GM19455 (cell line): Measurements from ENCODE around the gene TLR4.

Experiments
- ATAC-seq: cut with Tn5 transposase; IDR thresholded peaks from one replicate; pipeline ENCODE4 v1.9.1; 2021; ENCODE audit not compliant: unreplicated experiment

The TLR4 gene

DNA sequence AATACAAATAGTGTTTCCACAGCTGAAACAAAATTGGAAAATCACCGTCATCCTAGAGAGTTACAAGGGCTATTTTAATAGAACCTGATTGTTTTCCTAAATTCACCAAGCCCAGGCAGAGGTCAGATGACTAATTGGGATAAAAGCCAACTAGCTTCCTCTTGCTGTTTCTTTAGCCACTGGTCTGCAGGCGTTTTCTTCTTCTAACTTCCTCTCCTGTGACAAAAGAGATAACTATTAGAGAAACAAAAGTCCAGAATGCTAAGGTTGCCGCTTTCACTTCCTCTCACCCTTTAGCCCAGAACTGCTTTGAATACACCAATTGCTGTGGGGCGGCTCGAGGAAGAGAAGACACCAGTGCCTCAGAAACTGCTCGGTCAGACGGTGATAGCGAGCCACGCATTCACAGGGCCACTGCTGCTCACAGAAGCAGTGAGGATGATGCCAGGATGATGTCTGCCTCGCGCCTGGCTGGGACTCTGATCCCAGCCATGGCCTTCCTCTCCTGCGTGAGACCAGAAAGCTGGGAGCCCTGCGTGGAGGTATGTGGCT lies at the start of gene TLR4:
Gene TLR4 (plus strand): TSS at position 380 of the 552 bp plus-strand sequence. CDS start 70 bp downstream, at position 450.
- ATAC-seq: peak; percentile 99

DNA sequence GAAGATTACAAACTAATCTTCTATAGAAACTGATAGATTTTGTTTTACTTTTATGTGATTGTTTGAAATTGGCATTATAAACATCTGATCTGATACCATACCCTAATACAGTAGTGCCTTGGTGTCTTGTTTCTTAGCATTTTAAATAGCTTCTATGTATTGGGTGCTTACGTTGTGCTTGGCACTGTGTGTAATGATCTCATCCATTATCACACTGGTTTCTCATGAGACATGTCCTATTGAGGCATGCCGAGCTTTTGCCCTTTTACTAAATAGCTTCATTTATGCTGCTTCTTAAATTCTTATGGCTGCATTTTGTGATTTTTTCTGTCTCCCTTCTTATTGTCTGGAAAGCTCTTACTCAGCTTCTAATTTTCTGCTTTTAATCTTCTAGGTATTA lies 48.2 kb upstream of the TLR4 start:
- ATAC-seq: no peak

DNA sequence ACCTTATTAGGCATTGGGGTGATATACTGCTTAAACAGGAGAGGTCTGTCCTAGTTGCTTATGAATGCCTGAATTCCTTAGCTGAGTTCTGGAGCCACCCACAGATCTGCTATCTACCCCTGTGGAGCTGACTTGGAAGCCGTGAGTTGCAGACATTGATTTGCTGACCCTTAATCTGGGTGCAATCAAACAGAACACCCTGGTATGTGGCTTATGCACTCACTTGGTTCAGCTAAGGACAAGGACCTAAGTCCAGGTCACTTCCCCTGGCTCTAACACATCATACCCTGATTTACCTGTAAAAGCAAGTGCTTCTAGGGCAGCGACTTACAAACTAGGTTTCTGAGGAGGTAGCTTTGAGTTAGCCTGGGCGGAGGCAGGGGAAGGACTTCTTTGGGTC lies 41.6 kb upstream of the TLR4 start:
- ATAC-seq: no peak

DNA sequence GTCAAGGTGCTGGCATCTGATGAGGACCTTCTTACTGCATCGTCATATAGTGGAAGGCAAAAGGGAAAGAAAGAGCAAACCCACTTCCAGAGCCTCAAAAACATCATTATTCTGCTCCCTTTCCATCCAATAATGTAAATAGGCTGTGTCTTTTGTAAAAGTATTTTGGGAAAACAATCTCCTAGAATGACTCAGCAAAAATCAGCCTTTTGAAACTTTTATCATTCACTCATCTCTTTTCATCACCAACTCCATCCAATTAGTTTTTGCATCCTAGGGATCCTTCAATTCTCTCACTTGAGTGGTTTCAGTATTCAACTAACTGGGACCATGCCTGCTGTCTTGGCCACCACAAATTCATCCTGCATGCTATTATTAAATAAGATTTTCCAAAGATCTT lies 39.8 kb upstream of the TLR4 start:
- no peak for ATAC-seq

DNA sequence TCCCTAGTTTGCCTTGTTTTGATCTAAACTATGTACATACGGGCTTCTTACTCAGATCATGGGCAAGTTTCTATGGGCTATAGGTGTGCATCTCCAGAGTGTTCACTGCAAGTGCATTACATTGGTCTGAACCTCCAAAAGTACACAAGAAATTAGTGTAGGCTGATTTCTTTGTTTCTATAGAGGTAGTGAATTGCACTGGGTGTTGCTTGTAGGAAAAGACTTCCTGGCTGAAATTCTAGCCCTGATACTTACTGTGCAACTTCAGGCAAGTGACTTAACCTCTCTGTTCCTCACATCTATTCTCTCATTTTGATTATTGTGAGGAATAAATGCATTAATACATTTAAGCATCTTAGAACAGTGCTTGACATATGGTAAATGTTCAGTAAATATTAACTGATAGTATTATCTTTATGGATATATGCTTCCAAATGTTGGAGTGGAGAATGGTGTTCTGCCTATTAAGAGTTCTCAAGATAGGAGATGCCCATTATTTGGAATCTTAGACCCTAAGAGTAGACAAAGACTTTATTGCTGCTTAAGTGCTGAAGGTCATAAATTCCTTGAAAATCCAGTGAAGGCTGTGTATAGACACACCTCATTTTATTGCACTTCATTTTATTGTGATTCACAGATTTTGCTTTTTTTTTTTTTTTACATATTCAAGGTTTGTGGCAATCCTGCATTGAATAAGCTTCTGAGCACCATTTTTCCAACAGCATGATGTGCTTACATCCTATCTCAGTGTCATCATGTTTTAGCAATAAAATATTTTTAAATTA lies 38.4 kb upstream of the TLR4 start:
- ATAC-seq: no peak

DNA sequence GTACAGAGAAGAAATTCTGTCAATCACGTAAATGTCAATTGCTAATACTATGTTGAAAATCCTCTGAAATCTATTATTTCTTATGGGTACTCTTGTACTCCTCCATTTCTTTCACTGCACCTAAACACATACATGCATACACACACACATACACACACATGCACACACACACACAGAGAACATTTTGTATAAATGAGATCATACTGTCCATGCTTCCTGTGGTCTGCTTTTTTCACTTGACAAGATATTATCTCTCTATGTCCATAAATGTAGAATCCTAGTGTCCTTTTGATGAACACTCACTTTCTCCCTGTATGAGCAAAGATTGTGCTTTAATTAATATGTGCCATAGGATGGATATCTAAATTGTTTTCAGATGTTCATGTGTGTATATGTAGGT lies 32.7 kb upstream of the TLR4 start:
- no peak for ATAC-seq

DNA sequence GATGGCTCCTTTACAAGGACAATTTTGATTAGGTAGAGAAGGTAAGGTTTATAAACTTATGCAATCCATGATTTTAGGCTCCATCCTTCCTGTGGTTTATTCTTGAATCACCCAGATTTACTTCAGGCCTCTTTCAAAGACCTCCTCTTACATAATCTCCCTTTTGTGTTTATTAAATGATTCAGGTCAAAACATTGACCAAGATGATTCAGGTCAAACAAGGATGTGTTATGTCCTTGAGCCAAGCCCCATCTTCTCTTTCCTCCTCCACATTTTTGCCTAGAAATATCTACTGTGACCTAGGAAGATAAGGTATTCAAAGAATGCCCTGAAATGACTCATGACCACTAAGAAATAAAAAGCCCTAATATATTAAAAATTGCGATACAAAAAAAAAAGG lies 31.8 kb upstream of the TLR4 start:
- no peak for ATAC-seq

DNA sequence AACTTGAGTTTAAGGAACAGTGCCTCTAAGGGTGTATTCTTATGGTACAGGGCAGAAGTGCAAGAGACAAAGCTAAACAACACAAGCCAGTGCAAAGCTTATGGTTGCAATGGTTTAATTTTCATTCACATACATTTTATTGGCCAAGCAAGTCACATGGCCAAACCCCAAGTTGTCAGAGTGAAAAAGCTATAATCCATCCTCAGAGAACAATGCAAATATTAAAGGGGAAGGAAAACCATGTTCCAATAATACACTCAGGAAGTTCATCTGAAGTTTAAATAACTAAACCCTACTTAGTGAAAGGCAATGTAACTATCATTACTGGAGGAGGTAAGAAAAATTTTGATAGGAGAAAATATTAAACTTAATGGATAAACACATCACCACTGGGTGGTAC lies 26.6 kb upstream of the TLR4 start:
- ATAC-seq: no peak

DNA sequence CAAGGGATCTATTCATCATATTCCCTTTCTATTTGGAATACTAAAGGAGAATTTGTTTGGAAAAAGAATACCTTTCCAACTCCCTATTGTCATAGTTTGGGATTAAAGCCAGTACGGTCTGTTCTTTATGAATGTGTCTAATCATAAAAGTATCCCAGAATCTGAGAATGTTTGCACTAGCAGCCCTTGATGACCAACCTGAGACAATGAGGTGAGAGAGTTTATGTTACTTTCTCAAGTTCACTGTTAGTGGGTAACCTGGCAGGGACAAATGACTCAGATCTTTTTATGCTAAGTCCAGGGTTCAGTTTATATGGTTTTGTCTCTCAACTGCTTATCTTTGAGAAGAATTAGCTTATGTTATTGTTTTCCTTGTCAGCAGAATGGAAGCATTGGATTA lies 25.3 kb upstream of the TLR4 start:
- ATAC-seq: no peak

DNA sequence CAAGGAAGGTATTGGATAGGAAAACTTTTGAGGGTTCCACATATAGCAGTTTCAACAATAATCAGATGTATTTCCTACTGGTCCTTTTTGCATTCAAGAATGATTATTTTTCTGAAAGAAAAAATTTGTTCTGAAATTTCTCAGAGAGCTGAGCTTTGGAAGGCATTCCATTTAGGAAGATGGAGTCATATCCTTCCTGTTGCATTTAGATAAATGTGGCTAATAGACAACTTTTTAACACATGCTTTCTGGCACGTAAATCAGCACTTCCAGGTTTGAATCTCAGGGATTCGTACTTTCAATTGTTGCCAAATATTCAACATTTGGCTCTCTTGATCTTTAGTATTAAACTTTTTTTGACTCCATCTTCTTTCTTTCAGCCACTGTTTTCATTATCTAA lies 24.8 kb upstream of the TLR4 start:
- ATAC-seq: no peak

DNA sequence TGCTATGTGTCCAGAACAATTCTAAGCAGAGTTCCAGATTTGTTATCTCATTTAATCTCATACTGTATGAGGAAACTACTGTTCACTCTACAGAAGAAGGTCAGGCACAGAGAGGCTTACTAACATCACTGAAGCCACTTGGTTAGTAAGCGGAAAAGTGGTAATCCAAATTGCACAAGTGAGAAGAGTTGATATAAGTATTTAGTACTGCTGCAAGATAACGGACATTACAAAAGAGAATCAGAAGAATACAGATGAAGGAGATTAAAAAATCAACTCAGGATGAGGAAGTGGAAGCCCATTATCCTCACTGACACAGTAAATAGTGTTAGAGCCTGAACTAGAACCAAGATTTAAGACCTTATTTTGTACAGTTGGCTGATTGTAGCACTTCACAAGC lies 22.3 kb upstream of the TLR4 start:
- ATAC-seq: no peak

DNA sequence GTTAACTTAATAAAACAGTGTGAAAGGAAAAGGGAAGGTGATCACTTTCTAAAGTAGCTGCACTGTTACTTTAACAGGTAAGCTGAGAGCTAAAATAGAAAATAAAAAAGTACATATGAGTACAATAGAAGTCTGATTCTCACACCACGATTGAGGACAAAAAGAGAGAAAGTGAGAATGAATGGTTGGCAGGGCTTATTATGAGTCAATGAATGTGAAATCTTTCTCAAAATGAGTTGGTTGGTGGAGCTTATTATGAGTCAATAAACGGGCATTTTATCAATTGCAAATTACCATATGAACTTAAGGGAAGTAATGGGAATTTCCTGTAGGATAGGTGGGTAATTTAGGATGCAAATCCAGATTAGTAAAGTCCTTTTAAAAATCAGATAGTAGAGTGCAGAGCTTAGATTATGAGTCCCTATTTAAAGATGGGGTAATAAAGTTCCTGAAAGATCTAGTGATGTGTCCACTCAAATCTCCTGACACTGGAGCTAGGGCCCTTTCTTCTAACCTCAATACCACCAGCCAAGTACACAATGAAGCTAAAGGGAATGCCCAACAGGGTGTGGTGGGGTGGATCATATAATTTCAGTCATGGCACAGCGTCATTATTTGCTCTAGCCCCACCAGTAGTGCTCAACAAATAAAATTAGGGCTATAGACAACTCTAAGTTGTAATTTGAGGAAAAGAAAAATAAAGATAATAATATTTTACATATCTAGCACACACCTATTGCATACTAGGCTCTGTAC lies 21.1 kb upstream of the TLR4 start:
- peak; percentile 56 for ATAC-seq

DNA sequence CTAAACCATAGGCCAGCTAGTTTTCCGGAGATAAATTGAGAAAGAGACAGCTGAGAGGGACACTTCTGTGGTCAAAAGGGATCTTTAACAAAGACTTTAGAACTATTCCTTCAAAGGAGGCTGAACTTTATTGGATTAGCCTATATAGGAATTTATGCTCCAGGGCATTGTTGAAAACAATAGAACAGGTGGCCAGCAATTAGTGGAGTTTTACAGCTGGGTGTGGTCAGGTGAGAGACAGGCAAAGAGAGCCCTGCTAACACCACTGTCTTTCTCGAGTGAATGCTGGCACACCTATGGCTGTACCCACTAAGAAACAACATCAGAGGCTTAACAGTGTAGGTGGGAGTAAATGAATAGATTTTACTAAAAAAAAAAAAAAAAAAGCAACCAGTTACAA lies 16.7 kb upstream of the TLR4 start:
- ATAC-seq: no peak

DNA sequence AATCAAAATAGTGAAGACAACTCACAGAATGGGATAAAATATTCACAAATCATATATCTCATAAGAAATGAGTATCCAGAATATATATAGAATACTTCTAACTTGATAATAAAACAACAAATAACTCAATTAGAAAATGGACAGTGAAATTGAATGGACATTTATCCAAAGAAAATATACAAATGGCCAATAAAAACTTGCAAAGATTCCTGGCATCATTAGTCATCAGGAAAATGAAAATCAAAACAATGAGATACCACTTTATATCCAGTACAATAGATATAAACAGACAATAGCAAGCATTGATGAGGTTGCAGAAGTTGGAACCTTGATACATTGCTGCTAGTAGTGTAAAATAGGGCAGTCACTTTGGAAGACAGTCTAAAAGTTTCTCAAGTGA lies 12.8 kb upstream of the TLR4 start:
- ATAC-seq: no peak

DNA sequence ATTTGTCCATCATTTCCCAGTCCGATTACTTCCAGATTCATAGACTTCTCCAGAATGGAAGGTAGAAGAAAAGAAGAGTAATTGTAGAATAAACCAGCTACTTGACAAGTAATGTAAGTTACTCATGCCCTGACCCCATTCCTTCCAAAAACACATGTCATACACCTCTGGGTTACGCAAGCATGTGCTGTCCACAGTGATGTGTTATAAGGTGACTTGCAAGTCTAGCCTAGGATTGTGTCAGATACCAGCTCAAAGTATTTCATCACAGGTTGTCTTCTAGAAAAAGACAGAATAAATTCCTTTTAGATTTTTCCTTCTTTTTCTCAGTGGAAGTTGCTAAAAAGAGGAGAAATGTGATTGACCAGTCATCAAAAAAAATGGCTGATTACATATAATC lies 8.0 kb upstream of the TLR4 start:
- ATAC-seq: no peak

DNA sequence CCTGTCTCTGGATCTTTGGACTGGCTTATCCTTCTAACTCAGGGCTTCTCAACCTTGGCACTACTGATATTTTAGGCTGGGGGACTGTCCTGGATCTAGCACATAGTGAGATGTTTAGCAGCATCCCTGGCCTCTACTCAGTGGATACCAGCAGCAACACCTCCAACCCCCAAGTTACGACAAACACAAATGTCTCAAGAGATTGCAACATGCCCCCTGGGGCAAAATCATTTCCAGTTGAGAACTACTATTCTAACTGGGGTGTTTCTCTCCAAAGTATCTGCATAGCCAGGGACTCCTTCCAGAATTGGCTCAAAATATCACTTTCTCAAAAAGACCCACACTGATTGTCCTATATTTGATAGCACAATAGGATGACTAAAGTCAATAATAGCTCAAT lies 7.2 kb upstream of the TLR4 start:
- no peak for ATAC-seq

DNA sequence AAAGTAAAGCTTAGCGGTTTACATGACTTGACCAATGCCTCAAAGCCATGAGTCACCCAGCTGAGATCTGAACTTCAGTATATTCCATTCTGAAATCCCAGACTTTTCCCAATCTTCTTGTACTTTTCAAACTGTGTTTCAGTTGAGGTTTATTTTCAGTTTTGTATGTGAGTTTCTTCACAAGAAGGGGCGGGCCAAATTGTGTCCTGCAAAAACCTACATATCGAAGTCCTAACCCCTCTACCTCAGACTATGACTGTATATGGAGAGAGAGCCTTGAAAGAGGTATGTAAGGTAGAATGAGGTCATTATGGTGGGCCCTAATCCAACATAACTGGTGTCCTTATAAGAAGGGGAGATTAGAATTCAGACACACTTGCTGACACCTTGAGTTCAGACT lies 666 bp upstream of the TLR4 start:
- no peak for ATAC-seq

DNA sequence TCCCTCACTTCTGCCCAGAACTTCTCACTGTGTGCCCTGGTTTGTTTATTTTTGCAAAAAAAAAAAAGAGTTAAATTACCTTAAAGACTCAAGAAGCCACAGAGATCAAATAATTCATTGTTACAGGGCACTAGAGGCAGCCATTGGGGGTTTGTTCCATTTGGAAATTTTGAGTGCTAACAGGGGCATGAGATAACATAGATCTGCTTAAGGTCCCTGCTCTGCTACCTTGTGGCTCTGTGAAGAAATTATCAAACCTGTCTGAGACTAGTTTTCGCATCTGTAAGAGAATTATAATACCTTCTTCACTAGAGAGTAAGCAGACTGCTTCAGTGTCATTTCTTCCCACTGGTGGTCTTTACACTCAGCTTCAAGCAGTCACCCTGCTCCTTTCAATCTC lies 394 bp downstream of the TLR4 start:
- no peak for ATAC-seq

DNA sequence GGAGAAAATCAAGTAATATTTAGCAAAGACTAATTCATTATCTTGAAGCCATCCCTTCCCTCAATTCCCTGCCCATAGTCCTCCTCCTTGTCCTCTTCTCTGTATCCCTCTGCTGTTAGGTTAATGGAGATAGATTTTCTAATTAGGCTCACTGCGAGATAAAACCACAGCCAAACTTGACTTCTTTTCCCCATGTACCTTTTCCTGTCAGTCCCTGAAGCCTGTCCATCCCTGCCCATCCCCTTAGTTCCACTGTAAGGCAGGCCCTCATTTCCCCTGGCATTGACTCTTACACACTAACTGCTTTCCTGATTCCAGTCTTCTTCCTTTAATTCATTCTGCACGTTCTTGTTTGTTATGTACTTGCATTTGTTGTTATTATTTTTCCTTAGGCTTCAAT lies 1.2 kb downstream of the TLR4 start:
- no peak for ATAC-seq

DNA sequence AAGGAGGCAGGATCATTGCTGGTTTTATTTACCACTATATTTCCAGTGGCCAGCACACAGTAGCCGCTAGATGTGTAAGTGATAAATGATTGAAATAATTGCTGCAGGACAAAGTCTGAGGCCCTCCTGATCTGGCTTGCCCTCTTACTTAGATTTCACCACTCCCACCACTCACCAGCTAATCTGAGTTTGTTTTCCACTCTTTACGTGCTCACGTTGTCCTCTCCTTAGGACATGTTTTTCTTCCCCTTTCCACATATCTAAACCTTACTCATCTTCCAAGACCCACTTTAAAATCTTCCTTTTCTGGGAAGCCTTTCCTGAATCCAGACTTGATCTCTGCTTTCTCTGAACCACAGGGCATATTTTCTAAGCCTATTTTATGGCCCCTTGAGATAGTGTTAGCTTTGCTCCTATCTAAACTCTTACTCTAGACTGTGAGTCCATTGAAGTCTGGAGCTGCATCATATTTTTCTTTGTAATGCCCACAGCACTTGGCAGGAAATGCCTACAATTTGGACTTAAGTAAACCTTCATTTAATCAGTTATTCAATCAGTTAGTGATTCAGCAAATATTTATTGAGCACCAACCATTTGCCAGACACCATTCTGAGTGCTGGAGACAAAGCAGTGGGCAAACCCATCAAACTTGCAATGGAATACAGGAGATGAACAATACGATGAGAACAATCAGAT lies 2.4 kb downstream of the TLR4 start:
- no peak for ATAC-seq

DNA sequence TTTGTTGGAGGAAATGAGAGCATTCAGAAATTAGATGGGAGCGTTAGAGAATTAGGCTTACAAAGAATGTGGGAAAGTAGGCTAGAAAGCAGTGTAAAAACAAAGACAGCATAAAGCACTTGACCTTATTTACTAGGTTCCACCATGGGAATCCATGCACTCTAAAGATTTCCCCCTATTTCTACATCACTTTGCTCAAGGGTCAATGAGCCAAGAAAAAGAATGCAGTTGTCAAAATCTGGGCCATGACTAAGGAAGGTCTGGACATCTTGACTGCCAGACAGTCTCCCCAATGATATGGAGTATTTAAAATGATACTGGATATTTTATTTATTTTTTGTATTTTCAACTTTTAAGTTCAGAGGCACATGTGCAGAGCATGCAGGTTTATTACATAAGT lies 3.4 kb downstream of the TLR4 start:
- no peak for ATAC-seq

DNA sequence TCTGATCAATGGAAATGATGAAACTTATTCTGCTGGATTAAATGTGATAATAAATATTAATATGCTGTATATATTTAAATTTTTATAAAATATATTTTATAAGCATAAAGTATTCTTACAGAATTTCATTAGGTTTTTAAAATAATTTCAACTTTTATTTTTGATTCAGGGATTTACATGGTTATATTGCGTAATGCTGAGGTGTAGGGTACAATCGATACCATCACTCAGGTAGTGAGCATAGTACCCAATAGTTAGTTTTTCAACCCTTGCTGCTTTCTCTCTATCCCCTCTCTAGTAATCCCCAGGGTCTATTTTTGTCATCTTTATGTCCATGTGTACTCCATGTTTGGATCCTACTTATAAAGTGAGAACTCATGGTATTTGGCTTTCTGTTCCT lies 5.7 kb downstream of the TLR4 start:
- no peak for ATAC-seq
